ENCODE results near the gene CHERP.
"Not testable (repeated sequence)": the region's sequence is repeated elsewhere in the genome, so short reads cannot be mapped to it uniquely, and the experiment has no call there.

Gene CHERP

GRCh38 chr19:16576690-16577530 is 34.7 kb upstream of the CHERP start:
- no peak for DNase-seq

GRCh38 chr19:16575861-16576689 is 33.8 kb upstream of the CHERP start:
- no peak for DNase-seq

GRCh38 chr19:16575282-16575681 is 33.0 kb upstream of the CHERP start:
- DNase-seq, result no peak

GRCh38 chr19:16573925-16574324 is 31.7 kb upstream of the CHERP start:
- no peak for DNase-seq

GRCh38 chr19:16573296-16573695 is 31.1 kb upstream of the CHERP start:
- DNase-seq, result no peak

GRCh38 chr19:16572332-16573211 is 30.3 kb upstream of the CHERP start, which contains the start of gene SLC35E1:
TSS of gene SLC35E1 (minus strand) at chr19:16572415. CDS start at chr19:16572364, 51 bp downstream.
- DNase-seq, result peak; percentile 96

GRCh38 chr19:16571822-16572331 is 29.6 kb upstream of the CHERP start:
- DNase-seq, result no peak

GRCh38 chr19:16571283-16571682 is 29.0 kb upstream of the CHERP start:
- DNase-seq, result peak; percentile 45

GRCh38 chr19:16569609-16570320 is 27.5 kb upstream of the CHERP start:
- DNase-seq, result no peak

GRCh38 chr19:16566702-16567101 is 24.5 kb upstream of the CHERP start:
- DNase-seq, result no peak

- no peak for DNase-seq
Observed at GRCh38 chr19:16566161-16566560, 23.9 kb upstream of the CHERP start.

- no peak for DNase-seq
Observed at GRCh38 chr19:16564842-16565241, 22.6 kb upstream of the CHERP start.

- DNase-seq, result no peak
Observed at GRCh38 chr19:16562608-16563025, 20.4 kb upstream of the CHERP start.

- DNase-seq, result no peak
Observed at GRCh38 chr19:16561382-16561781, 19.1 kb upstream of the CHERP start.

GRCh38 chr19:16559780-16560276 is 17.6 kb upstream of the CHERP start:
- DNase-seq, result no peak

GRCh38 chr19:16554776-16555175 is 12.5 kb upstream of the CHERP start:
- DNase-seq, result no peak

GRCh38 chr19:16551902-16552301 is 9.7 kb upstream of the CHERP start:
- DNase-seq, result not testable (repeated sequence)

- no peak for DNase-seq
Observed at GRCh38 chr19:16548956-16549355, 6.7 kb upstream of the CHERP start.

GRCh38 chr19:16544473-16545231 is 2.4 kb upstream of the CHERP start:
- DNase-seq, result no peak

- DNase-seq, result not testable (repeated sequence)
Observed at GRCh38 chr19:16543734-16544133, 1.5 kb upstream of the CHERP start.

All from fibroblast of skin of scalp (primary cell).